HCT116 (cell line): ENCODE results near the gene RBM33. TPM values are rescaled to one million over a fixed set of nuclear protein-coding genes. Genes with fewer than 3 reads are reported as not detected.

Experiments used
- ATAC-seq: fragments of 200-7000 bp; cut with Tn5 transposase; 2 replicates; pipeline ENCODE4 v1.9.1; 2020; ENCODE audit warnings: mild to moderate bottlenecking, moderate library complexity
- BruUV-seq: library from RNA; stranded (reverse); fragments of 400-500 nt; replicated peaks from 2 replicates; lab custom pipeline; 2021; lab: Mats Ljungman, UMichigan
- CTCF ChIA-PET: fragments of 300-600 bp; sonication (Branson Sonifier 250); formaldehyde crosslinking; loops from one replicate; lab custom pipeline; 2021; ENCODE audit warnings: antibody characterized with exemption; lab: Charles Lee
- POLR2A ChIA-PET: fragments of 300-600, 350-600 bp; sonication (Branson Sonifier 250); formaldehyde crosslinking; loops from one replicate; lab custom pipeline; 2021; ENCODE audit warnings: antibody characterized with exemption; lab: Charles Lee
- RAD21 ChIA-PET, 2 experiments: fragments of 300-600 bp; sonication (Branson Sonifier 250); formaldehyde crosslinking; loops; one replicate each; lab custom pipeline; 2023; ENCODE audit warnings: low total read pairs in 2 of 2; ENCODE audit not compliant: uncharacterized antibody in 2 of 2, unreplicated experiment in 2 of 2, low non-redundant PET in 1 of 2; lab: Charles Lee
- DNase-seq: peaks from one replicate; pipeline ENCODE4 v3.0.0-alpha.2; 2010; ENCODE audit warnings: low read depth, low spot score
- H2AFZ ChIP-seq: fragments of 200-600 bp; shearing (Covaris generic), sonication (generic); 2 replicates; pipeline ENCODE4 v1.6.1; 2017; ENCODE audit warnings: low read depth, mixed run types, mixed read lengths, antibody characterized with exemption, low read length; ENCODE audit not compliant: poor library complexity, severe bottlenecking
- H3K27ac ChIP-seq: 2 replicates; pipeline ENCODE4 v1.5.1; 2012; ENCODE audit warnings: low read depth, low read length
- H3K27me3 ChIP-seq: fragments of 200-600 bp; sonication (generic); 2 replicates; pipeline ENCODE4 v1.6.1; 2016; ENCODE audit warnings: mixed run types, low read length, mixed read lengths; ENCODE audit not compliant: insufficient read depth
- H3K36me3 ChIP-seq, 2 experiments: fragments of 200-500 bp in 1 of 2; fragments of 200-600 bp in 1 of 2; sonication (Bioruptor generic) in 1 of 2; sonication (generic) in 1 of 2; 2 replicates each; pipeline versions ENCODE4 v1.5.1 to v1.6.1; 2014 to 2016; ENCODE audit warnings: low read length in 2 of 2, inconsistent platforms in 1 of 2, mixed read lengths in 1 of 2, mixed run types in 1 of 2; ENCODE audit not compliant: insufficient read depth in 2 of 2, control insufficient read depth in 1 of 2
- H3K4me1 ChIP-seq, 2 experiments: fragments of 200-600 bp in 1 of 2; sonication (generic) in 1 of 2; 2 replicates each; pipeline versions ENCODE4 v1.5.1 to v1.6.1; 2012 to 2017; ENCODE audit warnings: low read length in 2 of 2, inconsistent platforms in 1 of 2, mild to moderate bottlenecking in 1 of 2, mixed read lengths in 1 of 2, mixed run types in 1 of 2, moderate library complexity in 1 of 2; ENCODE audit not compliant: insufficient read depth in 2 of 2, control insufficient read depth in 1 of 2
- H3K4me2 ChIP-seq: fragments of 200-600 bp; sonication (generic); 2 replicates; pipeline ENCODE4 v1.6.1; 2017; ENCODE audit warnings: mixed run types, low read length, mixed read lengths
- H3K4me3 ChIP-seq, 2 experiments: fragments of 200-600 bp in 1 of 2; sonication (generic) in 1 of 2; replicated peaks in 1 of 2; 2 replicates each; pipeline ENCODE4 v1.5.1; 2011 to 2016; ENCODE audit warnings: low read length in 2 of 2, control low read depth in 1 of 2, low read depth in 1 of 2, mild to moderate bottlenecking in 1 of 2, mixed read lengths in 1 of 2, mixed run types in 1 of 2
- H3K79me2 ChIP-seq: fragments of 200-600 bp; sonication (generic); 2 replicates; pipeline ENCODE4 v1.6.1; 2017; ENCODE audit warnings: mild to moderate bottlenecking, mixed run types, low read length, moderate library complexity, mixed read lengths; ENCODE audit not compliant: insufficient read depth
- H3K9ac ChIP-seq: fragments of 200-600 bp; sonication (generic); 2 replicates; pipeline ENCODE4 v1.6.1; 2016; ENCODE audit warnings: low read length, mixed read lengths
- H3K9me2 ChIP-seq: fragments of 200-600 bp; sonication (generic), shearing (Covaris generic); 2 replicates; pipeline ENCODE4 v1.6.1; 2017; ENCODE audit warnings: mixed run types, mild to moderate bottlenecking, moderate library complexity; ENCODE audit not compliant: insufficient read depth
- H3K9me3 ChIP-seq, 2 experiments: fragments of 200-500 bp in 1 of 2; fragments of 200-600 bp in 1 of 2; sonication (Bioruptor generic) in 1 of 2; sonication (generic) in 1 of 2; 2 replicates each; pipeline ENCODE4 v1.6.1; 2014 to 2017; ENCODE audit warnings: low read length in 2 of 2, mixed read lengths in 2 of 2, inconsistent platforms in 1 of 2, low read depth in 1 of 2, mild to moderate bottlenecking in 1 of 2, mixed run types in 1 of 2, moderate library complexity in 1 of 2; ENCODE audit not compliant: control insufficient read depth in 1 of 2, insufficient read depth in 1 of 2
- H4K20me1 ChIP-seq: fragments of 200-600 bp; sonication (generic), shearing (Covaris generic); 2 replicates; pipeline ENCODE4 v1.6.1; 2017; ENCODE audit warnings: mixed run types, mild to moderate bottlenecking, moderate library complexity; ENCODE audit not compliant: insufficient read depth
- CBX3 ChIP-seq: IDR thresholded peaks from 2 replicates; pipeline ENCODE4 v1.6.1; 2012; ENCODE audit warnings: low read depth
- CEBPB ChIP-seq: IDR thresholded peaks from 2 replicates; pipeline ENCODE4 v1.6.1; 2012; ENCODE audit warnings: low read depth
- CTCF ChIP-seq, 3 experiments: fragments of 200-600 bp in 1 of 3; sonication (generic) in 1 of 3; IDR thresholded peaks in 2 of 3; conservative IDR thresholded peaks in 1 of 3; 2 replicates each; pipeline ENCODE4 v1.5.1; 2012 to 2017; ENCODE audit warnings: low read depth in 2 of 3, low read length in 2 of 3, antibody characterized with exemption in 1 of 3, borderline replicate concordance in 1 of 3, control low read depth in 1 of 3, mild to moderate bottlenecking in 1 of 3, mixed read lengths in 1 of 3, mixed run types in 1 of 3, moderate library complexity in 1 of 3; ENCODE audit not compliant: insufficient read depth in 1 of 3
- ELF1 ChIP-seq: IDR thresholded peaks from 2 replicates; pipeline ENCODE4 v1.6.1; 2012; ENCODE audit warnings: low read depth, borderline replicate concordance
- EZH2 ChIP-seq: fragments of 200-600 bp; sonication (generic); IDR thresholded peaks from 2 replicates; pipeline ENCODE4 v1.6.1; 2017; ENCODE audit warnings: antibody characterized with exemption, mixed run types
- EZH2phosphoT487 ChIP-seq: fragments of 200-600 bp; IDR thresholded peaks from 2 replicates; pipeline ENCODE4 v1.6.1; 2018; ENCODE audit warnings: antibody characterized with exemption, borderline replicate concordance
- FOSL1 ChIP-seq: IDR thresholded peaks from 2 replicates; pipeline ENCODE4 v1.6.1; 2012; ENCODE audit warnings: low read depth
- JUND ChIP-seq: IDR thresholded peaks from 2 replicates; pipeline ENCODE4 v1.6.1; 2012
- RAD21 ChIP-seq: IDR thresholded peaks from 2 replicates; pipeline ENCODE4 v1.6.1; 2012; ENCODE audit warnings: low read depth, mild to moderate bottlenecking
- SP1 ChIP-seq: IDR thresholded peaks from 2 replicates; pipeline ENCODE4 v1.6.1; 2012; ENCODE audit warnings: low read depth
- SRF ChIP-seq: IDR thresholded peaks from 2 replicates; pipeline ENCODE4 v1.6.1; 2012; ENCODE audit warnings: low read depth
- intact Hi-C: fragments of 100-400 bp; cut with micrococcal nuclease; formaldehyde crosslinking; loops from 2 replicates; pipeline ENCODE4 v1.10.0; 2022
- total RNA-seq: library from RNA; stranded (reverse); gene quantifications from one replicate; pipeline ENCODE4 v1.2.1, GENCODE V29; 2021; ENCODE audit not compliant: unreplicated experiment

The RBM33 gene
- total RNA-seq, 1 experiment from 2014 or later, result 64.3 TPM

- ChIA-PET CTCF (no interaction called here), POLR2A (no interaction called here), RAD21 (no interaction called here)
- TF ChIP-seq CTCF (IDR thresholded peaks at IDR 0.05 in 2 of 3, conservative IDR thresholded peaks at IDR 0.05 in 1 of 3; ENCODE audit: borderline replicate concordance in 1 of 3, insufficient read depth in 1 of 3, low read depth in 2 of 3, low read length in 2 of 3) (no peak), EZH2 (no peak), JUND (no peak), EZH2phosphoT487 (no peak), ELF1 (no peak), SRF (no peak), SP1 (no peak), RAD21 (no peak), FOSL1 (no peak), CBX3 (no peak), CEBPB (no peak)
- H2AFZ ChIP-seq, result no peak overlapping the region
- ATAC-seq (no peak), DNase-seq (no peak)
- no peak overlapping the region for H3K9ac ChIP-seq
- peaks cover 25% of the 10 kb centered on the region; the same call in 1 of the 2 replicates for H3K27me3 ChIP-seq
- no peaks in the 10 kb centered on the region for H3K79me2 ChIP-seq
- no TSS peak for BruUV-seq
- no peaks in the 10 kb centered on the region for H3K4me1 ChIP-seq
- H3K9me3 ChIP-seq, result no peaks in the 10 kb centered on the region
- H3K4me2 ChIP-seq, result no peak overlapping the region
- H3K4me3 ChIP-seq, result no peak overlapping the region
- H3K9me2 ChIP-seq, result no peaks in the 10 kb centered on the region
- H3K27ac ChIP-seq, result no peak overlapping the region
- H3K36me3 ChIP-seq, result no peaks in the 10 kb centered on the region
- H4K20me1 ChIP-seq, result no peaks in the 10 kb centered on the region
- intact Hi-C loops, result no loop called here
Measured at GRCh38 chr7:155603858-155604503, 40.5 kb upstream of the RBM33 start.
